IMR-90 (cell line): ENCODE measurements around the gene B3GLCT. TPM values are rescaled to one million over a fixed set of nuclear protein-coding genes. Genes with fewer than 3 reads are reported as not detected.

ENCODE experiments used
- ATAC-seq: fragments of 200-7000 bp; cut with Tn5 transposase; 2 replicates; pipeline ENCODE4 v1.9.1; 2020; ENCODE audit warnings: low read depth, mild to moderate bottlenecking, moderate library complexity
- BruUV-seq: library from RNA; stranded (reverse); fragments of 400-500 nt; replicated peaks from 2 replicates; lab custom pipeline; 2021; lab: Mats Ljungman, UMichigan
- CTCF ChIA-PET: fragments of 300-600 bp; formaldehyde crosslinking; extraction: SDS; loops from one replicate; lab custom pipeline; 2021; ENCODE audit warnings: antibody characterized with exemption; lab: Yijun Ruan, JAX
- POLR2A ChIA-PET: fragments of 300-600 bp; sonication (Branson Sonifier 250); formaldehyde crosslinking; loops from one replicate; lab custom pipeline; 2022; ENCODE audit warnings: antibody characterized with exemption; ENCODE audit not compliant: unreplicated experiment; lab: Charles Lee
- DNase-seq: peaks from one replicate; pipeline ENCODE4 v3.0.0; 2013
- H2AFZ ChIP-seq: replicated peaks from 2 replicates; pipeline ENCODE3; 2013; ENCODE audit warnings: low read length, mild to moderate bottlenecking; ENCODE audit not compliant: poor library complexity
- H2AK5ac ChIP-seq: 2 replicates; pipeline ENCODE4 v1.6.1; 2013; ENCODE audit warnings: low read depth, low read length, inconsistent platforms
- H2AK9ac ChIP-seq: replicated peaks from 2 replicates; pipeline ENCODE3; 2013; ENCODE audit warnings: mild to moderate bottlenecking, low read depth, low read length, moderate library complexity; ENCODE audit not compliant: poor library complexity
- H2BK120ac ChIP-seq: 2 replicates; pipeline ENCODE4 v1.6.1; 2013; ENCODE audit warnings: low read depth, low read length, inconsistent platforms
- H2BK15ac ChIP-seq: 3 replicates; pipeline ENCODE4 v1.6.1; 2013; ENCODE audit warnings: low read depth, low read length, inconsistent platforms
- H2BK20ac ChIP-seq: 2 replicates; pipeline ENCODE4 v1.6.1; 2013; ENCODE audit warnings: low read depth, mild to moderate bottlenecking, inconsistent platforms, low read length, moderate library complexity
- H2BK5ac ChIP-seq: 2 replicates; pipeline ENCODE4 v1.6.1; 2013; ENCODE audit warnings: mild to moderate bottlenecking, low read depth, low read length, inconsistent platforms; ENCODE audit not compliant: poor library complexity, severe bottlenecking
- H3K14ac ChIP-seq: replicated peaks from 2 replicates; pipeline ENCODE4 v1.6.1; 2013; ENCODE audit warnings: low read depth, low read length, inconsistent platforms
- H3K18ac ChIP-seq: 2 replicates; pipeline ENCODE4 v1.6.1; 2013; ENCODE audit warnings: low read depth, low read length, control low read depth
- H3K23ac ChIP-seq: 2 replicates; pipeline ENCODE4 v1.6.1; 2013; ENCODE audit warnings: low read depth, low read length, inconsistent platforms
- H3K27ac ChIP-seq: 2 replicates; pipeline ENCODE4 v1.5.1; 2013; ENCODE audit warnings: mild to moderate bottlenecking, control low read depth, low read length; ENCODE audit not compliant: insufficient read depth
- H3K27me3 ChIP-seq: 2 replicates; pipeline ENCODE4 v1.6.1; 2013; ENCODE audit warnings: low read length; ENCODE audit not compliant: control insufficient read depth, insufficient read depth
- H3K36me3 ChIP-seq: 2 replicates; pipeline ENCODE4 v1.6.1; 2013; ENCODE audit warnings: low read length, mixed read lengths; ENCODE audit not compliant: control insufficient read depth, insufficient read depth
- H3K4ac ChIP-seq: 2 replicates; pipeline ENCODE4 v1.6.1; 2013; ENCODE audit warnings: low read depth, low read length, inconsistent platforms
- H3K4me1 ChIP-seq: 2 replicates; pipeline ENCODE4 v1.6.1; 2013; ENCODE audit warnings: low read length, mixed read lengths; ENCODE audit not compliant: control insufficient read depth, insufficient read depth
- H3K4me2 ChIP-seq: 2 replicates; pipeline ENCODE4 v1.6.1; 2013; ENCODE audit warnings: low read depth, mild to moderate bottlenecking, control low read depth, low read length, moderate library complexity
- H3K4me3 ChIP-seq: 2 replicates; pipeline ENCODE4 v1.5.1; 2013; ENCODE audit warnings: low read depth, mild to moderate bottlenecking, control low read depth, low read length, moderate library complexity; ENCODE audit not compliant: insufficient read depth
- H3K56ac ChIP-seq: 2 replicates; pipeline ENCODE4 v1.6.1; 2013; ENCODE audit warnings: low read length, inconsistent platforms; ENCODE audit not compliant: insufficient read depth; ENCODE audit errors: extremely low read depth
- H3K79me1 ChIP-seq, 2 experiments: 2 replicates each; pipeline ENCODE4 v1.6.1; 2013; ENCODE audit warnings: low read length in 2 of 2, inconsistent platforms in 1 of 2, low read depth in 1 of 2
- H3K9ac ChIP-seq: 2 replicates; pipeline ENCODE4 v1.6.1; 2013; ENCODE audit warnings: low read depth, low read length, control low read depth
- H3K9me1 ChIP-seq: 2 replicates; pipeline ENCODE4 v1.6.1; 2013; ENCODE audit warnings: low read length, inconsistent platforms; ENCODE audit not compliant: insufficient read depth
- H3K9me3 ChIP-seq: 2 replicates; pipeline ENCODE4 v1.6.1; 2013; ENCODE audit warnings: low read length; ENCODE audit not compliant: control insufficient read depth, insufficient read depth
- H4K20me1 ChIP-seq: 2 replicates; pipeline ENCODE4 v1.6.1; 2013; ENCODE audit warnings: low read length, inconsistent platforms; ENCODE audit not compliant: insufficient read depth
- H4K5ac ChIP-seq: 2 replicates; pipeline ENCODE4 v1.6.1; 2013; ENCODE audit warnings: mild to moderate bottlenecking, low read depth, low read length, control low read depth
- H4K8ac ChIP-seq, 2 experiments: 2 replicates each; pipeline ENCODE4 v1.6.1; 2013; ENCODE audit warnings: low read depth in 2 of 2, low read length in 2 of 2, control low read depth in 1 of 2, inconsistent platforms in 1 of 2
- H4K91ac ChIP-seq: 2 replicates; pipeline ENCODE4 v1.6.1; 2013; ENCODE audit warnings: low read depth, low read length, inconsistent platforms; ENCODE audit not compliant: insufficient read depth
- BHLHE40 ChIP-seq: fragments of 150-350 bp; IDR thresholded peaks from 2 replicates; pipeline ENCODE4 v1.6.1; 2016; ENCODE audit warnings: mild to moderate bottlenecking, low read depth, low read length
- CEBPB ChIP-seq: IDR thresholded peaks from 2 replicates; pipeline ENCODE4 v1.6.1; 2012; ENCODE audit warnings: low read depth, low read length, improper control_type of control experiment
- CHD1 ChIP-seq: IDR thresholded peaks from 2 replicates; pipeline ENCODE4 v1.6.1; 2012; ENCODE audit warnings: low read depth, low read length, improper control_type of control experiment
- CTCF ChIP-seq: conservative IDR thresholded peaks from 2 replicates; pipeline ENCODE4 v1.5.1; 2012; ENCODE audit warnings: mild to moderate bottlenecking, low read depth, low read length, improper control_type of control experiment
- FOS ChIP-seq: fragments of 150-350 bp; IDR thresholded peaks from 2 replicates; pipeline ENCODE4 v1.6.1; 2016; ENCODE audit warnings: low read depth, low read length
- MAFK ChIP-seq: IDR thresholded peaks from 2 replicates; pipeline ENCODE4 v1.6.1; 2012; ENCODE audit warnings: low read depth, low read length, improper control_type of control experiment
- MAZ ChIP-seq: IDR thresholded peaks from 2 replicates; pipeline ENCODE4 v1.6.1; 2012; ENCODE audit warnings: low read depth, mild to moderate bottlenecking, low read length, improper control_type of control experiment, moderate library complexity, borderline replicate concordance
- MXI1 ChIP-seq: IDR thresholded peaks from 2 replicates; pipeline ENCODE4 v1.6.1; 2012; ENCODE audit warnings: low read depth, mild to moderate bottlenecking, low read length, moderate library complexity, borderline replicate concordance
- NFE2L2 ChIP-seq: fragments of 150-350 bp; IDR thresholded peaks from 2 replicates; pipeline ENCODE4 v1.6.1; 2016; ENCODE audit warnings: low read depth, mild to moderate bottlenecking, low read length
- POLR2A ChIP-seq: IDR thresholded peaks from 2 replicates; pipeline ENCODE4 v1.6.1; 2012; ENCODE audit warnings: mild to moderate bottlenecking, low read depth, low read length
- RAD21 ChIP-seq: IDR thresholded peaks from 2 replicates; pipeline ENCODE4 v1.6.1; 2012; ENCODE audit warnings: low read length, improper control_type of control experiment
- RCOR1 ChIP-seq: IDR thresholded peaks from 2 replicates; pipeline ENCODE4 v1.6.1; 2012; ENCODE audit warnings: mild to moderate bottlenecking, low read length, improper control_type of control experiment; ENCODE audit not compliant: insufficient replicate concordance
- RFX5 ChIP-seq: IDR thresholded peaks from 2 replicates; pipeline ENCODE4 v1.8.0; 2012; ENCODE audit warnings: low read depth, mild to moderate bottlenecking, low read length, moderate library complexity
- SMC3 ChIP-seq: fragments of 150-350 bp; IDR thresholded peaks from 2 replicates; pipeline ENCODE4 v1.6.1; 2016; ENCODE audit warnings: low read depth, mild to moderate bottlenecking, antibody characterized with exemption, low read length, moderate library complexity
- WGBS, 2 experiments: methylation state at CpG; one replicate each; pipeline versions ENCODE4 v1.1.5 to v1.1.7; 2013; ENCODE audit warnings: missing lambda C conversion rate in 2 of 2; ENCODE audit not compliant: insufficient read length in 1 of 2; ENCODE audit errors: extremely low coverage in 2 of 2; 5-methylcytosine and 5-hydroxymethylcytosine counted together
- dilution Hi-C: fragments of 300-500 bp; cut with HindIII; formaldehyde crosslinking; loops from one replicate; pipeline ENCODE4 v1.14.3; 2018; ENCODE audit warnings: low sequenced_read_pairs; ENCODE audit not compliant: unreplicated experiment
- in situ Hi-C: fragments of 300-500 bp; cut with MboI; formaldehyde crosslinking; loops from 3 replicates; pipeline ENCODE4 v1.14.3; 2019; ENCODE audit warnings: low sequenced_read_pairs, inconsistent platforms, mixed read lengths
- intact Hi-C: fragments of 100-400 bp; cut with micrococcal nuclease; formaldehyde crosslinking; loops from 2 replicates; pipeline ENCODE4 v1.10.0; 2022
- polyA plus RNA-seq, 3 experiments: library from polyadenylated mRNA; depleted of rRNA; stranded (reverse); fragments of >200 nt; gene quantifications; 2 replicates each; pipeline ENCODE4 v1.2.3, GENCODE V29; 2012; ENCODE audit warnings: low replicate concordance in 1 of 3
- total RNA-seq: library from RNA; depleted of rRNA; stranded (reverse); fragments of >200 nt; gene quantifications from 2 replicates; pipeline ENCODE4 v1.2.3, GENCODE V29; 2012
- TF ChIP-seq, protein P1 (sequence below): fragments of 150-350 bp; IDR thresholded peaks from 2 replicates; pipeline ENCODE4 v1.6.1; 2017; ENCODE audit warnings: mild to moderate bottlenecking, antibody characterized with exemption, low read length, low read depth
- TF ChIP-seq, protein P2 (sequence below): fragments of 150-350 bp; IDR thresholded peaks from 2 replicates; pipeline ENCODE4 v1.6.1; 2016; ENCODE audit warnings: low read depth, mild to moderate bottlenecking, low read length, moderate library complexity, borderline replicate concordance

B3GLCT gene
- total and polyA plus RNA-seq, 2 of the 4 experiments (the other 2 are of a cell fraction), result 2.0 to 4.5 TPM

- Histone ChIP-seq H3K56ac (no peak overlapping the region), H4K5ac (no peak overlapping the region), H3K36me3 (no peaks in the 10 kb centered on the region), H2AK9ac (no peak overlapping the region), H3K9me3 (no peaks in the 10 kb centered on the region), H2BK20ac (no peak overlapping the region), H3K18ac (no peak overlapping the region), H3K4me1 (no peaks in the 10 kb centered on the region), H3K4me2 (no peak overlapping the region), H2AK5ac (no peak overlapping the region), H3K4ac (no peak overlapping the region), H2BK120ac (no peak overlapping the region), H4K91ac (no peak overlapping the region), H3K27ac (no peak overlapping the region), H3K9ac (no peak overlapping the region), H2BK5ac (no peak overlapping the region), H4K20me1 (no peaks in the 10 kb centered on the region), H3K9me1 (no peaks in the 10 kb centered on the region), H3K79me1 (no peaks in the 10 kb centered on the region), H4K8ac (no peak overlapping the region), H3K4me3 (no peak overlapping the region), H3K23ac (no peak overlapping the region), H2AFZ (no peak overlapping the region), H3K14ac (no peak overlapping the region), H2BK15ac (no peak overlapping the region), H3K27me3 (peaks cover 11% of the 10 kb centered on the region)
- intact Hi-C loops (no loop called here), dilution Hi-C loops (no loop called here), in situ Hi-C loops (no loop called here)
- TF ChIP-seq RAD21, result no peak
- TF ChIP-seq MXI1, result no peak
- TF ChIP-seq, protein P1, sequence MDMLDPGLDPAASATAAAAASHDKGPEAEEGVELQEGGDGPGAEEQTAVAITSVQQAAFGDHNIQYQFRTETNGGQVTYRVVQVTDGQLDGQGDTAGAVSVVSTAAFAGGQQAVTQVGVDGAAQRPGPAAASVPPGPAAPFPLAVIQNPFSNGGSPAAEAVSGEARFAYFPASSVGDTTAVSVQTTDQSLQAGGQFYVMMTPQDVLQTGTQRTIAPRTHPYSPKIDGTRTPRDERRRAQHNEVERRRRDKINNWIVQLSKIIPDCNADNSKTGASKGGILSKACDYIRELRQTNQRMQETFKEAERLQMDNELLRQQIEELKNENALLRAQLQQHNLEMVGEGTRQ, result no peak
- no peak for TF ChIP-seq MAFK
- TF ChIP-seq FOS, result no peak
- TF ChIP-seq, protein P2, sequence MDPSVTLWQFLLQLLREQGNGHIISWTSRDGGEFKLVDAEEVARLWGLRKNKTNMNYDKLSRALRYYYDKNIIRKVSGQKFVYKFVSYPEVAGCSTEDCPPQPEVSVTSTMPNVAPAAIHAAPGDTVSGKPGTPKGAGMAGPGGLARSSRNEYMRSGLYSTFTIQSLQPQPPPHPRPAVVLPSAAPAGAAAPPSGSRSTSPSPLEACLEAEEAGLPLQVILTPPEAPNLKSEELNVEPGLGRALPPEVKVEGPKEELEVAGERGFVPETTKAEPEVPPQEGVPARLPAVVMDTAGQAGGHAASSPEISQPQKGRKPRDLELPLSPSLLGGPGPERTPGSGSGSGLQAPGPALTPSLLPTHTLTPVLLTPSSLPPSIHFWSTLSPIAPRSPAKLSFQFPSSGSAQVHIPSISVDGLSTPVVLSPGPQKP, result no peak
- no peak for TF ChIP-seq BHLHE40
- TF ChIP-seq CEBPB, result no peak
- no peak for TF ChIP-seq NFE2L2
- no peak for TF ChIP-seq CTCF
- no peak for TF ChIP-seq POLR2A
- TF ChIP-seq RCOR1, result no peak
- TF ChIP-seq SMC3, result no peak
- TF ChIP-seq CHD1, result no peak
- no peak for TF ChIP-seq MAZ
- TF ChIP-seq RFX5, result no peak
- ATAC-seq, result no peak
- no TSS peak for BruUV-seq
- POLR2A ChIA-PET, result no interaction called here
- no peak for DNase-seq
- CTCF ChIA-PET, result no interaction called here
- 100% methylated on average over 1 of the region's 6 CpGs; no CpG with 5 or more reads in 1 of the 2 experiments for WGBS, 2 experiments
Measured at GRCh38 chr13:31184451-31184850, 15.3 kb upstream of the B3GLCT start.
